Thyroid gland (tissue), 4 donors: ENCODE results near the gene PTBP1.

Experiments used
- CTCF ChIP-seq, 6 experiments: fragments of 200-600 bp in 3 of 6; fragments of 450-650 bp in 3 of 6; sonication (generic) in 3 of 6; IDR thresholded peaks; one replicate each; pipeline ENCODE4 v1.5.1; 2016 to 2019; ENCODE audit warnings: antibody characterized with exemption in 6 of 6, mild to moderate bottlenecking in 2 of 6, inconsistent platforms in 1 of 6, moderate library complexity in 1 of 6
- POLR2A ChIP-seq, 2 donors: fragments of 450-650 bp; IDR thresholded peaks; one replicate each; pipeline ENCODE4 v1.6.1; 2017; ENCODE audit warnings: antibody characterized with exemption in 2 of 2, mild to moderate bottlenecking in 2 of 2, moderate library complexity in 1 of 2

GRCh38 chr19:791007-791566 lies 6.2 kb upstream of the PTBP1 start:
- TF ChIP-seq CTCF (IDR thresholded peaks at IDR 0.05) = no peak
- no peak for TF ChIP-seq POLR2A (IDR thresholded peaks at IDR 0.05)
